GM19240 (cell line): Measurements from ENCODE around the gene MAP2.

Experiments
- DNase-seq: peaks from one replicate; pipeline ENCODE4 v3.0.0; 2011; ENCODE audit warnings: low spot score; ENCODE audit not compliant: insufficient read length

Gene MAP2

GRCh38 chr2:209648714-209649113, 224.9 kb downstream of the MAP2 start:
- no peak for DNase-seq

GRCh38 chr2:209653134-209653533, 229.3 kb downstream of the MAP2 start:
- DNase-seq = no peak

GRCh38 chr2:209661286-209661894, 237.5 kb downstream of the MAP2 start:
- no peak for DNase-seq

GRCh38 chr2:209662021-209662420, 238.2 kb downstream of the MAP2 start:
- no peak for DNase-seq

- DNase-seq = no peak
Measured at GRCh38 chr2:209663139-209663538, 239.3 kb downstream of the MAP2 start.

- no peak for DNase-seq
Measured at GRCh38 chr2:209663656-209664055, 239.8 kb downstream of the MAP2 start.

GRCh38 chr2:209666296-209666695, 242.4 kb downstream of the MAP2 start:
- DNase-seq = no peak

- DNase-seq = no peak
Measured at GRCh38 chr2:209671020-209671680, 247.3 kb downstream of the MAP2 start.

GRCh38 chr2:209673811-209674210, 250.0 kb downstream of the MAP2 start:
- no peak for DNase-seq

- no peak for DNase-seq
Measured at GRCh38 chr2:209680596-209680995, 256.7 kb downstream of the MAP2 start.

- no peak for DNase-seq
Measured at GRCh38 chr2:209681201-209681735, 257.4 kb downstream of the MAP2 start.

- DNase-seq = no peak
Measured at GRCh38 chr2:209682646-209683045, 258.8 kb downstream of the MAP2 start.

GRCh38 chr2:209685340-209685739, 261.5 kb downstream of the MAP2 start:
- no peak for DNase-seq

GRCh38 chr2:209685963-209686362, 262.1 kb downstream of the MAP2 start:
- no peak for DNase-seq

- DNase-seq = no peak
Measured at GRCh38 chr2:209686448-209686847, 262.6 kb downstream of the MAP2 start.

- no peak for DNase-seq
Measured at GRCh38 chr2:209687323-209687969, 263.6 kb downstream of the MAP2 start.

GRCh38 chr2:209688385-209688784, 264.5 kb downstream of the MAP2 start:
- DNase-seq = no peak

GRCh38 chr2:209690029-209690754, 266.3 kb downstream of the MAP2 start:
- DNase-seq = no peak

- no peak for DNase-seq
Measured at GRCh38 chr2:209694748-209695147, 270.9 kb downstream of the MAP2 start.

GRCh38 chr2:209696836-209697711, 273.2 kb downstream of the MAP2 start:
- peak; percentile 1 for DNase-seq

- DNase-seq = no peak
Measured at GRCh38 chr2:209702775-209703174, 278.9 kb downstream of the MAP2 start.
